HEK293 (cell line): Measurements from ENCODE around the gene RPS19BP1.

ENCODE experiments used
- ZNF10 ChIP-seq: fragments of 450-650 bp; formaldehyde crosslinking; IDR thresholded peaks from 2 replicates; pipeline ENCODE4 v1.5.1; 2017; ENCODE audit warnings: missing biosample characterization, missing genetic modification characterization
- ZNF274 ChIP-seq, 2 experiments: fragments of 200-500 bp in 1 of 2; fragments of 450-650 bp in 1 of 2; sonication (Bioruptor generic) in 1 of 2; formaldehyde crosslinking in 1 of 2; IDR thresholded peaks; 2 replicates each; pipeline versions ENCODE4 v1.5.1 to v1.6.1; 2014 to 2016; ENCODE audit warnings: borderline replicate concordance in 1 of 2, inconsistent platforms in 1 of 2, low read length in 1 of 2, missing biosample characterization in 1 of 2, missing genetic modification characterization in 1 of 2
- ZNF335 ChIP-seq: fragments of 450-650 bp; formaldehyde crosslinking; conservative IDR thresholded peaks from 2 replicates; pipeline ENCODE4 v1.5.1; 2016; ENCODE audit warnings: missing biosample characterization, missing genetic modification characterization
- ZNF571 ChIP-seq: fragments of 450-650 bp; formaldehyde crosslinking; IDR thresholded peaks from 2 replicates; pipeline ENCODE4 v1.5.0; 2017; ENCODE audit warnings: missing biosample characterization, missing genetic modification characterization
- ZNF629 ChIP-seq: fragments of 450-650 bp; formaldehyde crosslinking; IDR thresholded peaks from 2 replicates; pipeline ENCODE4 v1.5.1; 2017; ENCODE audit warnings: missing biosample characterization, missing genetic modification characterization
- TF ChIP-seq, protein P1 (sequence below): fragments of 450-650 bp; formaldehyde crosslinking; IDR thresholded peaks from 2 replicates; pipeline ENCODE4 v1.5.1; 2016; ENCODE audit warnings: missing biosample characterization, missing genetic modification characterization
- TF ChIP-seq, protein P2 (sequence below): fragments of 450-650 bp; formaldehyde crosslinking; IDR thresholded peaks from 2 replicates; pipeline ENCODE4 v1.5.1; 2016; ENCODE audit warnings: missing biosample characterization, missing genetic modification characterization
- TF ChIP-seq, protein P3 (sequence below): fragments of 450-650 bp; IDR thresholded peaks from 2 replicates; pipeline ENCODE4 v1.5.1; 2018; ENCODE audit warnings: missing biosample characterization, mild to moderate bottlenecking, missing genetic modification characterization
- TF ChIP-seq, protein P4 (sequence below): fragments of 450-650 bp; formaldehyde crosslinking; IDR thresholded peaks from 2 replicates; pipeline ENCODE4 v1.5.1; 2016; ENCODE audit warnings: missing biosample characterization, missing genetic modification characterization
- TF ChIP-seq, protein P5 (sequence below): fragments of 450-650 bp; formaldehyde crosslinking; IDR thresholded peaks from 2 replicates; pipeline ENCODE4 v1.5.1; 2017; ENCODE audit warnings: missing biosample characterization, missing genetic modification characterization
- TF ChIP-seq, protein P6 (sequence below): IDR thresholded peaks from 2 replicates; pipeline ENCODE4 v1.6.1; 2011; ENCODE audit warnings: mild to moderate bottlenecking, low read depth, low read length, borderline replicate concordance
- TF ChIP-seq, protein P7 (sequence below): fragments of 450-650 bp; formaldehyde crosslinking; IDR thresholded peaks from 2 replicates; pipeline ENCODE4 v1.5.1; 2016; ENCODE audit warnings: missing biosample characterization, missing genetic modification characterization
- TF ChIP-seq, protein P8 (sequence below): fragments of 450-650 bp; formaldehyde crosslinking; IDR thresholded peaks from 2 replicates; pipeline ENCODE4 v1.5.1; 2016; ENCODE audit warnings: missing biosample characterization, missing genetic modification characterization

DNA sequence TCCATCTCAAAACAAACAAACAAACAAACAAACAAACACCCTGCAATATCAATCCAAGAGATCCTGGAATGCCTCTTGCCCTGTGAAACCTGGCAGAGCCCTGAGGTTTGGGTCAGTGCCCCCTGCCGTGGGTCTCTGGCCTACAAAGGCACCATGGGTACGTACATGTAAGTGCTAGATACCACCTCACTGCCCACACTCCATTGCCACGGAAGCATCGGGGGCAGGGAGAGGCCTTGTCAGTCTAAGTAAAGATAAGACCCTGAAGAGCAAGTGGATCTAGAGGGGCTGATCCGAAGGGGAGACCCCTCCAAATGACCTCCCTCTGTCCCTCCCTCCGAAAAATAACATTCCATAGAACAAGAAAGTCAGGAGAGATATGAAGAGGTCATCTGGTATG, 32.4 kb downstream of the RPS19BP1 start:
- TF ChIP-seq, protein P1, sequence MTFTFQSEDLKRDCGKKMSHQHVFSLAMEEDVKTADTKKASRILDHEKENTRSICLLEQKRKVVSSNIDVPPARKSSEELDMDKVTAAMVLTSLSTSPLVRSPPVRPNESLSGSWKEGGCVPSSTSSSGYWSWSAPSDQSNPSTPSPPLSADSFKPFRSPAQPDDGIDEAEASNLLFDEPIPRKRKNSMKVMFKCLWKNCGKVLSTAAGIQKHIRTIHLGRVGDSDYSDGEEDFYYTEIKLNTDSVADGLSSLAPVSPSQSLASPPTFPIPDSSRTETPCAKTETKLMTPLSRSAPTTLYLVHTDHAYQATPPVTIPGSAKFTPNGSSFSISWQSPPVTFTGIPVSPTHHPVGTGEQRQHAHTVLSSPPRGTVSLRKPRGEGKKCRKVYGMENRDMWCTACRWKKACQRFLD (tag by site-specific recombination) = no peak
- TF ChIP-seq, protein P2, sequence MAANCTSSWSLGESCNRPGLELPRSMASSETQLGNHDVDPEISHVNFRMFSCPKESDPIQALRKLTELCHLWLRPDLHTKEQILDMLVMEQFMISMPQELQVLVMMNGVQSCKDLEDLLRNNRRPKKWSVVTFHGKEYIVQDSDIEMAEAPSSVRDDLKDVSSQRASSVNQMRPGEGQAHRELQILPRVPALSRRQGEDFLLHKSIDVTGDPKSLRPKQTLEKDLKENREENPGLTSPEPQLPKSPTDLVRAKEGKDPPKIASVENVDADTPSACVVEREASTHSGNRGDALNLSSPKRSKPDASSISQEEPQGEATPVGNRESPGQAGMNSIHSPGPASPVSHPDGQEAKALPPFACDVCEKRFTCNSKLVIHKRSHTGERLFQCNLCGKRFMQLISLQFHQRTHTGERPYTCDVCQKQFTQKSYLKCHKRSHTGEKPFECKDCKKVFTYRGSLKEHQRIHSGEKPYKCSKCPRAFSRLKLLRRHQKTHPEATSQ = no peak
- TF ChIP-seq, protein P3, sequence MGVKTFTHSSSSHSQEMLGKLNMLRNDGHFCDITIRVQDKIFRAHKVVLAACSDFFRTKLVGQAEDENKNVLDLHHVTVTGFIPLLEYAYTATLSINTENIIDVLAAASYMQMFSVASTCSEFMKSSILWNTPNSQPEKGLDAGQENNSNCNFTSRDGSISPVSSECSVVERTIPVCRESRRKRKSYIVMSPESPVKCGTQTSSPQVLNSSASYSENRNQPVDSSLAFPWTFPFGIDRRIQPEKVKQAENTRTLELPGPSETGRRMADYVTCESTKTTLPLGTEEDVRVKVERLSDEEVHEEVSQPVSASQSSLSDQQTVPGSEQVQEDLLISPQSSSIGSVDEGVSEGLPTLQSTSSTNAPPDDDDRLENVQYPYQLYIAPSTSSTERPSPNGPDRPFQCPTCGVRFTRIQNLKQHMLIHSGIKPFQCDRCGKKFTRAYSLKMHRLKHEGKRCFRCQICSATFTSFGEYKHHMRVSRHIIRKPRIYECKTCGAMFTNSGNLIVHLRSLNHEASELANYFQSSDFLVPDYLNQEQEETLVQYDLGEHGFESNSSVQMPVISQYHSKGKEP (tag by site-specific recombination) = no peak
- TF ChIP-seq, protein P4, sequence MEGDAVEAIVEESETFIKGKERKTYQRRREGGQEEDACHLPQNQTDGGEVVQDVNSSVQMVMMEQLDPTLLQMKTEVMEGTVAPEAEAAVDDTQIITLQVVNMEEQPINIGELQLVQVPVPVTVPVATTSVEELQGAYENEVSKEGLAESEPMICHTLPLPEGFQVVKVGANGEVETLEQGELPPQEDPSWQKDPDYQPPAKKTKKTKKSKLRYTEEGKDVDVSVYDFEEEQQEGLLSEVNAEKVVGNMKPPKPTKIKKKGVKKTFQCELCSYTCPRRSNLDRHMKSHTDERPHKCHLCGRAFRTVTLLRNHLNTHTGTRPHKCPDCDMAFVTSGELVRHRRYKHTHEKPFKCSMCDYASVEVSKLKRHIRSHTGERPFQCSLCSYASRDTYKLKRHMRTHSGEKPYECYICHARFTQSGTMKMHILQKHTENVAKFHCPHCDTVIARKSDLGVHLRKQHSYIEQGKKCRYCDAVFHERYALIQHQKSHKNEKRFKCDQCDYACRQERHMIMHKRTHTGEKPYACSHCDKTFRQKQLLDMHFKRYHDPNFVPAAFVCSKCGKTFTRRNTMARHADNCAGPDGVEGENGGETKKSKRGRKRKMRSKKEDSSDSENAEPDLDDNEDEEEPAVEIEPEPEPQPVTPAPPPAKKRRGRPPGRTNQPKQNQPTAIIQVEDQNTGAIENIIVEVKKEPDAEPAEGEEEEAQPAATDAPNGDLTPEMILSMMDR (tag by site-specific recombination) = no peak
- TF ChIP-seq ZNF629 (tag by site-specific recombination) (no peak), ZNF274 (IDR thresholded peaks at IDR 0.05; ENCODE audit: low read length) (no peak), ZNF274 (tag by site-specific recombination; IDR thresholded peaks at IDR 0.05; ENCODE audit: borderline replicate concordance) (no peak), ZNF335 (no peak), ZNF10 (tag by site-specific recombination) (no peak), ZNF571 (tag by site-specific recombination) (no peak)
- TF ChIP-seq, protein P5, sequence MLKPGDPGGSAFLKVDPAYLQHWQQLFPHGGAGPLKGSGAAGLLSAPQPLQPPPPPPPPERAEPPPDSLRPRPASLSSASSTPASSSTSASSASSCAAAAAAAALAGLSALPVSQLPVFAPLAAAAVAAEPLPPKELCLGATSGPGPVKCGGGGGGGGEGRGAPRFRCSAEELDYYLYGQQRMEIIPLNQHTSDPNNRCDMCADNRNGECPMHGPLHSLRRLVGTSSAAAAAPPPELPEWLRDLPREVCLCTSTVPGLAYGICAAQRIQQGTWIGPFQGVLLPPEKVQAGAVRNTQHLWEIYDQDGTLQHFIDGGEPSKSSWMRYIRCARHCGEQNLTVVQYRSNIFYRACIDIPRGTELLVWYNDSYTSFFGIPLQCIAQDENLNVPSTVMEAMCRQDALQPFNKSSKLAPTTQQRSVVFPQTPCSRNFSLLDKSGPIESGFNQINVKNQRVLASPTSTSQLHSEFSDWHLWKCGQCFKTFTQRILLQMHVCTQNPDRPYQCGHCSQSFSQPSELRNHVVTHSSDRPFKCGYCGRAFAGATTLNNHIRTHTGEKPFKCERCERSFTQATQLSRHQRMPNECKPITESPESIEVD = no peak
- TF ChIP-seq, protein P6, sequence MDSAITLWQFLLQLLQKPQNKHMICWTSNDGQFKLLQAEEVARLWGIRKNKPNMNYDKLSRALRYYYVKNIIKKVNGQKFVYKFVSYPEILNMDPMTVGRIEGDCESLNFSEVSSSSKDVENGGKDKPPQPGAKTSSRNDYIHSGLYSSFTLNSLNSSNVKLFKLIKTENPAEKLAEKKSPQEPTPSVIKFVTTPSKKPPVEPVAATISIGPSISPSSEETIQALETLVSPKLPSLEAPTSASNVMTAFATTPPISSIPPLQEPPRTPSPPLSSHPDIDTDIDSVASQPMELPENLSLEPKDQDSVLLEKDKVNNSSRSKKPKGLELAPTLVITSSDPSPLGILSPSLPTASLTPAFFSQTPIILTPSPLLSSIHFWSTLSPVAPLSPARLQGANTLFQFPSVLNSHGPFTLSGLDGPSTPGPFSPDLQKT = no peak
- TF ChIP-seq, protein P7, sequence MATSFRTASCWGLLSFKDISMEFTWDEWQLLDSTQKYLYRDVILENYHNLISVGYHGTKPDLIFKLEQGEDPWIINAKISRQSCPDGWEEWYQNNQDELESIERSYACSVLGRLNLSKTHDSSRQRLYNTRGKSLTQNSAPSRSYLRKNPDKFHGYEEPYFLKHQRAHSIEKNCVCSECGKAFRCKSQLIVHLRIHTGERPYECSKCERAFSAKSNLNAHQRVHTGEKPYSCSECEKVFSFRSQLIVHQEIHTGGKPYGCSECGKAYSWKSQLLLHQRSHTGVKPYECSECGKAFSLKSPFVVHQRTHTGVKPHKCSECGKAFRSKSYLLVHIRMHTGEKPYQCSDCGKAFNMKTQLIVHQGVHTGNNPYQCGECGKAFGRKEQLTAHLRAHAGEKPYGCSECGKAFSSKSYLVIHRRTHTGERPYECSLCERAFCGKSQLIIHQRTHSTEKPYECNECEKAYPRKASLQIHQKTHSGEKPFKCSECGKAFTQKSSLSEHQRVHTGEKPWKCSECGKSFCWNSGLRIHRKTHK = no peak
- TF ChIP-seq, protein P8, sequence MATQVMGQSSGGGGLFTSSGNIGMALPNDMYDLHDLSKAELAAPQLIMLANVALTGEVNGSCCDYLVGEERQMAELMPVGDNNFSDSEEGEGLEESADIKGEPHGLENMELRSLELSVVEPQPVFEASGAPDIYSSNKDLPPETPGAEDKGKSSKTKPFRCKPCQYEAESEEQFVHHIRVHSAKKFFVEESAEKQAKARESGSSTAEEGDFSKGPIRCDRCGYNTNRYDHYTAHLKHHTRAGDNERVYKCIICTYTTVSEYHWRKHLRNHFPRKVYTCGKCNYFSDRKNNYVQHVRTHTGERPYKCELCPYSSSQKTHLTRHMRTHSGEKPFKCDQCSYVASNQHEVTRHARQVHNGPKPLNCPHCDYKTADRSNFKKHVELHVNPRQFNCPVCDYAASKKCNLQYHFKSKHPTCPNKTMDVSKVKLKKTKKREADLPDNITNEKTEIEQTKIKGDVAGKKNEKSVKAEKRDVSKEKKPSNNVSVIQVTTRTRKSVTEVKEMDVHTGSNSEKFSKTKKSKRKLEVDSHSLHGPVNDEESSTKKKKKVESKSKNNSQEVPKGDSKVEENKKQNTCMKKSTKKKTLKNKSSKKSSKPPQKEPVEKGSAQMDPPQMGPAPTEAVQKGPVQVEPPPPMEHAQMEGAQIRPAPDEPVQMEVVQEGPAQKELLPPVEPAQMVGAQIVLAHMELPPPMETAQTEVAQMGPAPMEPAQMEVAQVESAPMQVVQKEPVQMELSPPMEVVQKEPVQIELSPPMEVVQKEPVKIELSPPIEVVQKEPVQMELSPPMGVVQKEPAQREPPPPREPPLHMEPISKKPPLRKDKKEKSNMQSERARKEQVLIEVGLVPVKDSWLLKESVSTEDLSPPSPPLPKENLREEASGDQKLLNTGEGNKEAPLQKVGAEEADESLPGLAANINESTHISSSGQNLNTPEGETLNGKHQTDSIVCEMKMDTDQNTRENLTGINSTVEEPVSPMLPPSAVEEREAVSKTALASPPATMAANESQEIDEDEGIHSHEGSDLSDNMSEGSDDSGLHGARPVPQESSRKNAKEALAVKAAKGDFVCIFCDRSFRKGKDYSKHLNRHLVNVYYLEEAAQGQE (tag by site-specific recombination) = no peak
